ENCODE results near the gene PRPF18.

Gene PRPF18

GRCh38 chr10:13670311-13670710 lies 83.5 kb downstream of the PRPF18 start:
- DNase-seq: no peak

GRCh38 chr10:13671904-13672303 lies 85.1 kb downstream of the PRPF18 start:
- DNase-seq: no peak

- DNase-seq: no peak
Observed at GRCh38 chr10:13672548-13672947, 85.8 kb downstream of the PRPF18 start.

GRCh38 chr10:13673156-13673555 lies 86.4 kb downstream of the PRPF18 start:
- DNase-seq: no peak

- DNase-seq: no peak
Observed at GRCh38 chr10:13674645-13675588, 88.2 kb downstream of the PRPF18 start.

- DNase-seq: no peak
Observed at GRCh38 chr10:13678101-13678843, 91.5 kb downstream of the PRPF18 start.

Measured in fibroblast of skin of back (primary cell).